HepG2 (cell line): ENCODE results near the gene CAMTA1. TPM values are rescaled to one million over a fixed set of nuclear protein-coding genes. Genes with fewer than 3 reads are reported as not detected.

ENCODE experiments used
- ATAC-seq: fragments of 200-7000 bp; cut with Tn5 transposase; 3 replicates; pipeline ENCODE4 v1.9.1; 2020; ENCODE audit warnings: mild to moderate bottlenecking, moderate library complexity
- BruUV-seq: library from RNA; stranded (reverse); fragments of 400-500 nt; replicated peaks from 2 replicates; lab custom pipeline; 2021; lab: Mats Ljungman, UMichigan
- CTCF ChIA-PET: fragments of 300-600 bp; formaldehyde crosslinking; extraction: SDS; loops from one replicate; lab custom pipeline; 2021; ENCODE audit warnings: low total read pairs, inconsistent platforms, low intra/inter-chr PET ratio; lab: Yijun Ruan, JAX
- POLR2A ChIA-PET: fragments of 350-600 bp; sonication (Branson Sonifier 250); formaldehyde crosslinking; loops from one replicate; lab custom pipeline; 2020; ENCODE audit warnings: antibody characterized with exemption, inconsistent platforms; lab: Yijun Ruan, JAX
- DNase-seq: peaks from one replicate; pipeline ENCODE4 v3.0.0-alpha.2; 2015; ENCODE audit warnings: low spot score
- FAIRE-seq: peaks from 3 replicates; lab custom pipeline; 2011; peaks lifted over from hg19 to GRCh38; lab: Jason Lieb, UNC
- H2AFZ ChIP-seq: one replicate; pipeline ENCODE4 v1.6.1; 2011; ENCODE audit warnings: low read length, inconsistent platforms
- H3K27ac ChIP-seq: fragments of 300-600 bp; 3 replicates; pipeline ENCODE4 v1.8.0; 2011; ENCODE audit warnings: mixed run types, mild to moderate bottlenecking, mixed read lengths, low read length, inconsistent platforms; ENCODE audit not compliant: insufficient read depth; ENCODE audit errors: extremely low read length
- H3K27me3 ChIP-seq, 2 experiments: fragments of 200-600 bp in 1 of 2; 2 replicates in 1 of 2; 3 replicates in 1 of 2; pipeline versions ENCODE4 v1.6.0 to v1.8.0; 2011; ENCODE audit warnings: low read length in 2 of 2, mild to moderate bottlenecking in 2 of 2, moderate library complexity in 2 of 2, inconsistent platforms in 1 of 2; ENCODE audit not compliant: insufficient read depth in 2 of 2, control insufficient read depth in 1 of 2
- H3K36me3 ChIP-seq, 2 experiments: fragments of 200-600 bp in 1 of 2; replicated peaks in 1 of 2; 2 replicates in 1 of 2; 3 replicates in 1 of 2; pipeline versions ENCODE4 v1.5.1 to v1.8.0; 2011; ENCODE audit warnings: low read length in 2 of 2, inconsistent platforms in 1 of 2; ENCODE audit not compliant: insufficient read depth in 2 of 2, control insufficient read depth in 1 of 2
- H3K4me1 ChIP-seq: 2 replicates; pipeline ENCODE4 v1.5.1; 2012; ENCODE audit warnings: low read length, inconsistent platforms; ENCODE audit not compliant: insufficient read depth
- H3K4me2 ChIP-seq: 2 replicates; pipeline ENCODE4 v1.6.0; 2011; ENCODE audit warnings: low read depth, low read length, inconsistent platforms
- H3K4me3 ChIP-seq, 3 experiments: fragments of 200-600 bp in 1 of 3; sonication (generic), shearing (Covaris generic) in 1 of 3; replicated peaks in 1 of 3; 2 replicates each; pipeline ENCODE4 v1.5.1; 2011 to 2016; ENCODE audit warnings: low read length in 3 of 3, inconsistent platforms in 2 of 3, low read depth in 2 of 3, mild to moderate bottlenecking in 2 of 3, control low read depth in 1 of 3, mixed read lengths in 1 of 3; ENCODE audit not compliant: insufficient read depth in 1 of 3
- H3K79me2 ChIP-seq: one replicate; pipeline ENCODE4 v1.6.1; 2011; ENCODE audit warnings: low read length, inconsistent platforms; ENCODE audit not compliant: insufficient read depth
- H3K9ac ChIP-seq: 2 replicates; pipeline ENCODE4 v1.6.0; 2011; ENCODE audit warnings: mild to moderate bottlenecking, low read depth, low read length, inconsistent platforms; ENCODE audit not compliant: insufficient read depth
- H3K9me3 ChIP-seq: 2 replicates; pipeline ENCODE4 v1.5.1; 2012; ENCODE audit warnings: mild to moderate bottlenecking, low read length
- H4K20me1 ChIP-seq: 2 replicates; pipeline ENCODE4 v1.6.0; 2011; ENCODE audit warnings: inconsistent platforms, mild to moderate bottlenecking, low read length, moderate library complexity; ENCODE audit not compliant: insufficient read depth
- ZKSCAN1 ChIP-seq: fragments of 150-350 bp; IDR thresholded peaks from 2 replicates; pipeline ENCODE4 v1.6.1; 2014; ENCODE audit warnings: low read length
- WGBS: methylation state at CpG from one replicate; pipeline ENCODE4 v1.1.6; 2017; ENCODE audit warnings: low lambda C conversion rate; 5-methylcytosine and 5-hydroxymethylcytosine counted together
- in situ Hi-C: cut with HindIII; loops from 2 replicates; pipeline ENCODE4 v1.10.0; 2017; ENCODE audit warnings: low pct_unique_long_range_greater_than_20kb; ENCODE audit not compliant: extremely low pct_ligation_motif_present
- intact Hi-C: fragments of 100-400 bp; cut with micrococcal nuclease; formaldehyde crosslinking; loops from one replicate; pipeline ENCODE4 v1.10.0; 2022; ENCODE audit not compliant: unreplicated experiment
- polyA plus RNA-seq, 8 experiments: library from polyadenylated mRNA; depleted of rRNA in 3 of 8; stranded (reverse) in 7 of 8; unstranded in 1 of 8; fragments of >200 nt; fragmentation: Illumina TruSeq in 4 of 8; extraction: Trizol in 4 of 8; gene quantifications; 2 replicates each; pipeline versions ENCODE4 v1.2.1 to v1.2.3, GENCODE V29; 2011 to 2016; ENCODE audit warnings: low read depth in 4 of 8, missing spikeins in 1 of 8, mixed read lengths in 1 of 8; ENCODE audit not compliant: insufficient read depth in 1 of 8
- total RNA-seq, 5 experiments: library from RNA; depleted of rRNA; stranded (reverse); fragments of >200 nt; fragmentation: Illumina TruSeq; extraction: Trizol; gene quantifications; 2 replicates each; pipeline ENCODE4 v1.2.3, GENCODE V29; 2016; ENCODE audit warnings: low read depth in 1 of 5
- TF ChIP-seq, protein P1 (sequence below): sonication (generic); formaldehyde crosslinking; IDR thresholded peaks from 2 replicates; pipeline ENCODE4 v1.8.0; 2022; ENCODE audit warnings: mild to moderate bottlenecking, missing genetic modification reagents, moderate library complexity
- TF ChIP-seq, protein P2 (sequence below): sonication (generic); formaldehyde crosslinking; IDR thresholded peaks from 2 replicates; pipeline ENCODE4 v1.8.0; 2022; ENCODE audit warnings: mild to moderate bottlenecking, missing genetic modification reagents, moderate library complexity
- TF ChIP-seq, protein P3 (sequence below): IDR thresholded peaks from 2 replicates; pipeline ENCODE4 v1.6.1; 2016; ENCODE audit warnings: control low read depth
- TF ChIP-seq, protein P4 (sequence below): sonication (generic); formaldehyde crosslinking; IDR thresholded peaks from 2 replicates; pipeline ENCODE4 v1.8.1; 2023; ENCODE audit warnings: mild to moderate bottlenecking, inconsistent platforms, moderate library complexity, missing genetic modification reagents, borderline replicate concordance
- TF ChIP-seq, protein P5 (sequence below): fragments of 450-650 bp; IDR thresholded peaks from 2 replicates; pipeline ENCODE4 v1.6.1; 2016

Gene CAMTA1
- total and polyA plus RNA-seq, 2 of the 13 experiments (the other 11 are each of a cell fraction or from before 2014, with no cell fraction given), result 25.0 to 36.4 TPM

DNA sequence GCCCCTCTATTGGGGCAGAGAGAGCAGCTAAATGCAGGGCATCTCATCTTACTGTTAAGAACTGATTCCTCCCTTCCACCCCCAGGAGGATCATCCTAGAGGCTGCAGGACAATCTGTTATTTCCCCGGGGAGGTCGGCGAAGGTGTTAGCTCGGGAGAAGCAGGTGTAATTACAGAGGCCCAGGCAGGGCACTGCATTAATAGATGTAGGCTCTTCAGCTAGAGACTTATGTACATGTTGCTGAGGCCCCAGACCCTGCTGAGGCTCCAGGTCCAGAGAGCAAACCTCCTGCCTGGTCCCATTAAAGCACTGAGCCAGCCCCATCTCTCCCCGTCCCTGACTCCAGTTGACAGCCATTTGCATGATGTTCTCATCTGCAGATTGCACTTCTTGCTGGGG, 665.6 kb downstream of the CAMTA1 start:
- Histone ChIP-seq H4K20me1 (no peaks in the 10 kb centered on the region; the same call in 1 of the 2 replicates), H3K79me2 (no peaks in the 10 kb centered on the region), H3K9me3 (no peaks in the 10 kb centered on the region), H3K4me2 (no peak overlapping the region), H3K27ac (no peak overlapping the region), H3K36me3 (no peaks in the 10 kb centered on the region), H2AFZ (no peak overlapping the region), H3K4me3 (no peak overlapping the region), H3K4me1 (no peaks in the 10 kb centered on the region), H3K9ac (no peak overlapping the region), H3K27me3 (peaks cover 2 to 31% of the 10 kb centered on the region in 2 experiments; a peak in 4 of 5 replicates)
- BruUV-seq, result no TSS peak
- WGBS, result 20% methylated on average over 4 of the region's 5 CpGs
- ChIA-PET POLR2A (no interaction called here), CTCF (no interaction called here)
- in situ Hi-C loops, result loop anchor here (5.0 kb wide), 1 partner anchor 196 kb away; no protein-coding TSS in a partner anchor
- intact Hi-C loops, result no loop called here
- no peak for ATAC-seq
- DNase-seq, result no peak
- FAIRE-seq, result no peak
- TF ChIP-seq, protein P1, sequence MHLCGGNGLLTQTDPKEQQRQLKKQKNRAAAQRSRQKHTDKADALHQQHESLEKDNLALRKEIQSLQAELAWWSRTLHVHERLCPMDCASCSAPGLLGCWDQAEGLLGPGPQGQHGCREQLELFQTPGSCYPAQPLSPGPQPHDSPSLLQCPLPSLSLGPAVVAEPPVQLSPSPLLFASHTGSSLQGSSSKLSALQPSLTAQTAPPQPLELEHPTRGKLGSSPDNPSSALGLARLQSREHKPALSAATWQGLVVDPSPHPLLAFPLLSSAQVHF (CRISPR knock-in tag), result no peak
- TF ChIP-seq ZKSCAN1, result no peak
- TF ChIP-seq, protein P2, sequence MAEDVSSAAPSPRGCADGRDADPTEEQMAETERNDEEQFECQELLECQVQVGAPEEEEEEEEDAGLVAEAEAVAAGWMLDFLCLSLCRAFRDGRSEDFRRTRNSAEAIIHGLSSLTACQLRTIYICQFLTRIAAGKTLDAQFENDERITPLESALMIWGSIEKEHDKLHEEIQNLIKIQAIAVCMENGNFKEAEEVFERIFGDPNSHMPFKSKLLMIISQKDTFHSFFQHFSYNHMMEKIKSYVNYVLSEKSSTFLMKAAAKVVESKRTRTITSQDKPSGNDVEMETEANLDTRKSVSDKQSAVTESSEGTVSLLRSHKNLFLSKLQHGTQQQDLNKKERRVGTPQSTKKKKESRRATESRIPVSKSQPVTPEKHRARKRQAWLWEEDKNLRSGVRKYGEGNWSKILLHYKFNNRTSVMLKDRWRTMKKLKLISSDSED, result no peak

DNA sequence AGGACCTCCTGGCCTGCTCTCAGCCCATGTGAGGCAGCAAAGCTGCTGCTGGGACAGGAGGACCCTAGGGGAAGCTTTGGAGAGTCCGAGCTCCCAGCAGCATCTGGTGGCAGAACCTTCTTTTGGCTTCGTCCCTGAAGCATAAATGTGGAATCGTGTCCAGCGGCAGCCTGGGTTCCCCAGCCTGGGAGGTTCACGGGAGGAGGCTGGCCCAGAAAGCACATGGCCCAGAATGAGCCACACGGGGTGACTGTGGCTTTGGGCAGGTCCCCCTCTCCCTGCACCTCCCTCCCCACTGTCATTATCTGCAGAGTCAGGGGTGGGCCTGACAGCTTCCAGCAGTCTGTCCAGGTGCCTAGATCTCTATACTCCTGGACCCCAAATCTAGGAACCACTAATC, 667.8 kb downstream of the CAMTA1 start:
- no peak for FAIRE-seq
- no peak overlapping the region for H2AFZ ChIP-seq
- H3K4me3 ChIP-seq, result no peak overlapping the region
- no peaks in the 10 kb centered on the region for H3K79me2 ChIP-seq
- H3K4me2 ChIP-seq, result no peak overlapping the region
- ChIA-PET CTCF (no interaction called here), POLR2A (no interaction called here)
- no peaks in the 10 kb centered on the region for H3K9me3 ChIP-seq
- 13% methylated on average over 3 of the region's 6 CpGs for WGBS
- no peaks in the 10 kb centered on the region for H3K4me1 ChIP-seq
- in situ Hi-C loops, result loop anchor here (5.0 kb wide), 1 partner anchor 194 kb away; no protein-coding TSS in a partner anchor
- H3K27me3 ChIP-seq, result peaks cover 3 to 45% of the 10 kb centered on the region in 2 experiments; a peak in 4 of 5 replicates
- H3K9ac ChIP-seq, result no peak overlapping the region
- no peaks in the 10 kb centered on the region; the same call in 1 of the 2 replicates for H4K20me1 ChIP-seq
- TF ChIP-seq, protein P3, sequence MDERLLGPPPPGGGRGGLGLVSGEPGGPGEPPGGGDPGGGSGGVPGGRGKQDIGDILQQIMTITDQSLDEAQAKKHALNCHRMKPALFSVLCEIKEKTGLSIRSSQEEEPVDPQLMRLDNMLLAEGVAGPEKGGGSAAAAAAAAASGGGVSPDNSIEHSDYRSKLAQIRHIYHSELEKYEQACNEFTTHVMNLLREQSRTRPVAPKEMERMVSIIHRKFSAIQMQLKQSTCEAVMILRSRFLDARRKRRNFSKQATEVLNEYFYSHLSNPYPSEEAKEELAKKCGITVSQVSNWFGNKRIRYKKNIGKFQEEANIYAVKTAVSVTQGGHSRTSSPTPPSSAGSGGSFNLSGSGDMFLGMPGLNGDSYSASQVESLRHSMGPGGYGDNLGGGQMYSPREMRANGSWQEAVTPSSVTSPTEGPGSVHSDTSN, result no peak
- TF ChIP-seq, protein P4, sequence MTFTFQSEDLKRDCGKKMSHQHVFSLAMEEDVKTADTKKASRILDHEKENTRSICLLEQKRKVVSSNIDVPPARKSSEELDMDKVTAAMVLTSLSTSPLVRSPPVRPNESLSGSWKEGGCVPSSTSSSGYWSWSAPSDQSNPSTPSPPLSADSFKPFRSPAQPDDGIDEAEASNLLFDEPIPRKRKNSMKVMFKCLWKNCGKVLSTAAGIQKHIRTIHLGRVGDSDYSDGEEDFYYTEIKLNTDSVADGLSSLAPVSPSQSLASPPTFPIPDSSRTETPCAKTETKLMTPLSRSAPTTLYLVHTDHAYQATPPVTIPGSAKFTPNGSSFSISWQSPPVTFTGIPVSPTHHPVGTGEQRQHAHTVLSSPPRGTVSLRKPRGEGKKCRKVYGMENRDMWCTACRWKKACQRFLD (CRISPR knock-in tag), result no peak
- TF ChIP-seq, protein P5, sequence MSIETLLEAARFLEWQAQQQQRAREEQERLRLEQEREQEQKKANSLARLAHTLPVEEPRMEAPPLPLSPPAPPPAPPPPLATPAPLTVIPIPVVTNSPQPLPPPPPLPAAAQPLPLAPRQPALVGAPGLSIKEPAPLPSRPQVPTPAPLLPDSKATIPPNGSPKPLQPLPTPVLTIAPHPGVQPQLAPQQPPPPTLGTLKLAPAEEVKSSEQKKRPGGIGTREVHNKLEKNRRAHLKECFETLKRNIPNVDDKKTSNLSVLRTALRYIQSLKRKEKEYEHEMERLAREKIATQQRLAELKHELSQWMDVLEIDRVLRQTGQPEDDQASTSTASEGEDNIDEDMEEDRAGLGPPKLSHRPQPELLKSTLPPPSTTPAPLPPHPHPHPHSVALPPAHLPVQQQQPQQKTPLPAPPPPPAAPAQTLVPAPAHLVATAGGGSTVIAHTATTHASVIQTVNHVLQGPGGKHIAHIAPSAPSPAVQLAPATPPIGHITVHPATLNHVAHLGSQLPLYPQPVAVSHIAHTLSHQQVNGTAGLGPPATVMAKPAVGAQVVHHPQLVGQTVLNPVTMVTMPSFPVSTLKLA, result peak; percentile 76
- TF ChIP-seq, all 625 proteins: peak for 1
- BruUV-seq, result no TSS peak
- intact Hi-C loops, result no loop called here
- Histone ChIP-seq H3K36me3 (no peaks in the 10 kb centered on the region), H3K27ac (no peak overlapping the region)
- ATAC-seq (no peak), DNase-seq (no peak)
